NCI-H524 treated with DMSO at 0.1 percent for 48 hours (cell line): ENCODE results near the gene MYO1E.
"Not testable (repeated sequence)": the region's sequence is repeated elsewhere in the genome, so short reads cannot be mapped to it uniquely, and the experiment has no call there.

Experiments
- DNase-seq: peaks from one replicate; lab custom pipeline; 2025; lab: John Stamatoyannopoulos, UW

MYO1E gene

DNA sequence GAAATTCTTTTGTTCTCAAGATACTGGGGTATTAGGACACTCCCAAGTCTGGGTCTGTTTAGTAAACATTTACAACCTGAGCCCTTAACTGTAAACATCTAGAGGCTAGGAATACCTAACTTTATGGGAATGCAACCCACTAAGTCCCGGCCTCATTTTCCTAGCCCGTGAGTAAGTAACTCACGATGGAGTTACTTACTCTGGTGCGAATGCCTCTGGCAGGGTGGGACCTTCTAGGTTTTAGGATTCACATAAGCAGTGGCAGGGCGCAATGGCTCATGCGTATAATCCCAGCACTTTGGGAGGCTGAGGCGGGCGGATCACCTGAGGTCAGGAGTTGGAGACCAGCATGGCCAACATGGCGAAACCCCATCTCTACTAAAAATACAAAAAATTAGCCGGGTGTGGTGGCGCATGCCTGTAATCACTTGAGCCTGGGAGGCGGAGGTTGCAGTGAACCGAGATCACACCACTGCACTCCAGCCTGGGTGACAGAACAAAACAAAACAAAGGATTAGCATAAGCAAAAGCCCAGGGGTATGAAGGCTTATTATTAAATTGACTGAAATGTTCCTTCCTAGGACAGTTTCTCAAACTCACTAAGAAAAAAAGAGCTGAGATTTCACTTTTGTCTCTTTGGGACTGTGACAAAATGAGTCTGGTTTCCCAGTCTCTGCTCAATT is 14.7 kb upstream of the MYO1E start:
- DNase-seq, result not testable (repeated sequence)

DNA sequence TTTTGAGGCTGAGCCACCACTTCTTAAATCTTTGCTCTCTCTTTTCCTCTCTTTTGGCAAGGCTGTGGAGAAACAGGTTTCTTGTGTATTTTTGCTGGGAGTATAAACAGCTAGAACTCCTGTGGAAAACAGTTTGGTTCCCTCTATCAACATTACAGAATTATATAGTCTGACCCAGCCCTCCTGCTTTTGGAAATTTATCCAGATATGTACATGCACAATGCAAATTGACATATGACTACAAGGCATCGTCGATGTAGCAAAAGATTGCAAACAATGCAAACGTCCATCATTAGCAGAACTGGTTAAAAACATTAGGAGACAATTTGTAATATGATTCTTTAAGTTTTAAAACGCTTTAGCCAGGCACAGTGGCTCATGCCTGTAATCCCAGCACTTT is 12.5 kb upstream of the MYO1E start:
- DNase-seq, result no peak

DNA sequence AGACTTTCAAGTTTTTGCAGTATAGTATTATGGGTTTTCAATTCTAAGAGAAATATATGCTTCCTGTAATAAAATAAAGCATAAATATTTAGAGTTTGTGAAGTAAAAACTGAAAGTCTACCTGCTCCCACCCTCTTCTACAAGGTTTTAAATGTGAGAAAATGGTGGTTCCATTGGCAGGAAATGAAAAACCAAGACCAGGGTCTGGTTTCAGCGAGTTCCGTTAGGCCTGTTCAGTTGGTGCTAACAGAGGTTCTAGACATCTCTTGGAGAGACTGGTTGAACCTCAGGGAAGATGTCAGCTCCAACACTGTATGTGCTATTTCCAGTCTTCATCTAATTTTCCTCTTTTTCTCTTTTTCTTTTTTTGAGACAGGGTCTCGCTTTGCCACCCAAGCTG is 11.8 kb upstream of the MYO1E start:
- no peak for DNase-seq

DNA sequence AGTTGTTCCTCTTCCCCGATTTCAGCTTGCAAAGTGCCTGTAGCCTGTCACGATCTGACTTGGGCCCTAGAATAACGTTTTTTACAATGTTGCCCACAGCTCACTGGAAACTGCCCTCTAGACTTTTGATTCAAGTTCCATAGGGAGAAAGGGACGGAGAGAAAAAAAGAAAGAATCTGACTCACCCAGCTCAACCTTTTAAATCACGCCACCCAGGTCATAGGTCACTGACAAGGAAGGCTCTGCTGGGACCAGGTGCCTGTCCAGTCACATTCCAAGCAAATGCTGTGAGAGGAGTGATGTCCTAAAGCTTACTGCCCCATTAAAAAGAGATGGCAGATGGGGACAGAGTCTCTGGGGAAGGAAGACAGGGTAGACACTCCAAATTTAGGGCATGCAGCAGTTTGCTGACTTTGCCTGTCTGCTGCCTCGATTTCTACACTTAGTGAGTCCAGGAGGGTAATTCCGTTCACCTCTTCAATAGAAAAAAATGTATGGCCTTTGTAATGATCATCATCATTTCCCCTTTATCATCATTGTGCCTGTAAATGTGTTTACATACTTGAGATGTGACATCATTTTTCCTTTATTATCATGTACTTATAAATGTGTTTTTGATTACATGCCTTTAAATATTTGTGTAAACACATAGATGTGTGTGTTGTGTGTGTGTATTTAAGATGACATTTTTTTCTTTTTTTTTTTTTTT is 8.4 kb upstream of the MYO1E start:
- DNase-seq, result no peak

DNA sequence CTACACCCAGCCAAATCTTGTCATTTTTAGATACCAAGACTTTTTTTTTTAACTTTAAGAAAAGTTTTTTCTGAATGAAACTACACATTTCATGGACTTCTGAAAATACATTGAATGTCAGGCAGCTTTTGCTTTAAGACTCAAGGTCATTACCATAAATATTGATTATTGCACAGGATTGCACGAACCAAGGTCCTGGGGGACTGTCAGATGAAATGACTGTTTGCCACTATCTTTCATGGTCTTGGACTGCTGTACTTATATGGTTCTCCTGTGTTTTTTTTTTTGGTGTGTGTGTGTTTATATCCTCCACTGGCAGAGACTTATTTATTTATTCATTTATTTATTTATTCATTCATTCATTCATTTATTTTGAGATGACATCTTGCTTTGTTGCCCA is 6.9 kb upstream of the MYO1E start:
- no peak for DNase-seq

DNA sequence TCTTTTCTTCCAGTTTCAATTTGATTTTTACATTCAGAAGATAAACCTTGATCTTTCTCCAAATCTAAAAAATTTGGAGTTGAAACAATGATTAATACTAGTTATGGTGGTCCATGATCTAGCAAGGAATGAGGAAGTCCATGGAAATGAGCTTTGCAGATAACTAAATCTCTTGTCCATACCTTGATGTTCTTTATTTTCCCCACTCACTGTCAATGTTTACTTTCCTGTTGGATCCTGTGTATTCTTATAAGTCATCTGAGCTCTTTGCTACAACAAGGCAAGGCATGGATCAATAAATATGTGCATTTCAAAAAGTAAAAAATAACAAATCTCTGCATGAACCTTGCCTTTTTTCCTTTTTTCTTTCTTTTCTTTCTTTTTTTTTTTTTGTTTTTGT is 6.2 kb upstream of the MYO1E start:
- no peak for DNase-seq

DNA sequence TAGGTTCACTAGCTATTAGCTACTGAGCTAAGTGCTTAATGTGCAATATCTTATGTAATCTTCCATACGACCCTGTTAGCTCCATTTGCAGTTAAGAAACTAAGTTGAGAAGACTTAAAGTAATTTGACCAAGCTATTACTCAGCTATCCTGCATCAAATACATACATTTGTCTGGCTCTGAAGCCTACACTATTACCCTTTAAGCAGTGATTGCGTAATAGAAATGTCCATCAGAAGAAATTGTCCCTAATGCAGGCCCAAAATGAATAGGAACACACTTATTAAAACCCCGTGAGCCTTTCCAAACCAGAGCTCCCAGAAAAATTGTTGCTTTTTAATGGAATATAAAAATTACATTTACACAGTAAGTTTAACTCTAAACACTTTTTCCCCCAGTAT is 5.3 kb upstream of the MYO1E start:
- no peak for DNase-seq

DNA sequence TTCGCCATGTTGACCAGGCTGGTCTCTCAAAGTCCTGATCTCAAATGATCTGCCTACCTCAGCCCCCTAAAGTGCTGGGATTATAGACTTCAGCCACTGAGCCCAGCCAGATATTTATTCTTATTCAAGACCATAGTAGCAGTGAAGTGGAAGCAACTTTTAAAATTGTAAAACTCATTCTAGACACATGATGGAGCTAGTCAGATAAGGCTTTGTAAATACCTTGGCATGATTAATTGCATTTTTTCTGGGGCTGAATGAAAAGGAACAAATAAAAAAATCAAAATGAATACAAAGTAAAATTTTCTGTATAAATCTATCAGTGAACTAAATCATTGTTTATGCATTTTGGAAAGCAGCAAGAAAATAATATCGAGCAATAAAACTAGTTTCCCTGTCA is 4.1 kb upstream of the MYO1E start:
- no peak for DNase-seq

DNA sequence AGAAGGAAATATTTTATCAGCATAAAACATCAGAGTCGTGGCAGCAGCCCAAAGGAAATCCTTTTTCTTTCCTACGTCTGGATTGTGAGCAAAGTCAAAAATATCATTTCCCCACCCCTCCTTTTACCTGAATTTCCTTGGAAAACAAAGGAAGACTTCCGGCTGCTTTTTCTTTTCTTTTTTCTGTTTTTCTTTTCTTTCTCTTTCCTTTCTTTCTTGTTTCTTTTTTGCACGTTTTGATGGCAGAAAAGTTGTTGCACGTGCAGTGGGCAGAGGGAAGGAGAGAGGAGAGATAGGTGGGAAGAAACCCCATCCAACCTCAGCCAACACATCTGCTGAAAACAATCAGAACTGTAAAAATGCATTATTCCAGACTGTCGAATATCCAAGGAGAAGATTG is 544 bp upstream of the MYO1E start:
- DNase-seq, result no peak

DNA sequence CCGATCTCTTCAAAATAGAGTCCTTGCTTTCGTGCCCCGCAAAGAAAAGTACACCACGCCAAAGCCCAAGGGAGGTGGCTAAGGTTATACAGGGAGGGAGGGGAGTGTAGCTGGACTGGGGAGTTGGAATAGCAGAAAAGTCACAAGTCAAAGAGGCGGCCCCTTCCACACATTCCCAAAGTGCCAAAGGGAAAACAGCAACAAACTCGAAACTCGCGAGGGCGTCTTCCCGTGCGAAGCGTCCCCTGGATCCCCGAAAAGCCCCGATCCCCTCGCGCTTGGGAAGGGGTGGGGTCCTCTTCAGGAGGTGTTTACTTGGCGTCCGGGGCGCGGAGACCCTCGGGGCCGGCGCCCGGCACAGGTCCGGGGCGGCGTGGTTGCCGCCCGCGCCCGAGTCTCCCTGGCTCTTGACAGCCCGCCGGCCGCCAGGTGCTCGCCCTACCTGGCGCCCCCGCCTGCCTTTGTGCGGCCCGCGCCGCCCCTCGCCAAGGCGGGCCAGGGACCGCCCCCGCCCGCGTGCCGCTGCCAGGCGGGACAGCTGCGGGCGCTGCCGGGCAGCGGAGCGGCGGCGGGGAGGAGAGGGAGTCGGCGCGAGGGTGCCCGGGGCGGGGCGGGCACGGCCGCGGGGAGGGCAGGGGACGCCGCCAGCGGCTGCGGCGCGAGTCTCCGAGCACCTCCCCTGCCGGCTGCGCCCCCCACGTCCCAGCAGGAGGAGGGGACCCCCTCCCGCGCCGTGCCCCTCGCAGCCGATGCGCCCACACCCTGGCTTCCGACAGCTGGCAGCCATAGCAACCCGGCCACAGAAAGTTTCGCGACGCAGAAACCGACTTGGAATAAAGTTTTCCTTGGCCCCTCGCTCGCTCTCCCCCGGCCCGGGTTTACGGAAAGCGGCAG is 966 bp downstream of the MYO1E start:
- DNase-seq, result no peak

DNA sequence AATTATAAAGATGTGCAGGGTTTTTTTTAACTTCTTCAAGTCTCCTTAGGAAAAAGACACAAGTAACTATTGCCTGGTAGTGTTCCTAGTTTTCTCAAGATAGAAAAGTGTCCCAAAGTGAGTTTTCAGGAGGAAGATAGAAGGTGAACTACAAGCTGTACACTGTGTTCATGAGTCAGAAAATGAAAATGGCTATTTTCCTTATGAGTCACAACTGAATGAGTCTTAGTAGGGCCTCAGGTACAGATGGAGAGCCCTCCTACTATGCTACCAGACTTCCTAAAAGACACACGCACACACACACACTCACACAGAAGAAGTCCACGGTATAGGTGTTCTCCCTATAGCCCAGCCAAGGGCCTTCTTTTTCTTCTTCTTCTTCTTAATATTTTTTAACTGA is 3.1 kb downstream of the MYO1E start:
- DNase-seq, result no peak

DNA sequence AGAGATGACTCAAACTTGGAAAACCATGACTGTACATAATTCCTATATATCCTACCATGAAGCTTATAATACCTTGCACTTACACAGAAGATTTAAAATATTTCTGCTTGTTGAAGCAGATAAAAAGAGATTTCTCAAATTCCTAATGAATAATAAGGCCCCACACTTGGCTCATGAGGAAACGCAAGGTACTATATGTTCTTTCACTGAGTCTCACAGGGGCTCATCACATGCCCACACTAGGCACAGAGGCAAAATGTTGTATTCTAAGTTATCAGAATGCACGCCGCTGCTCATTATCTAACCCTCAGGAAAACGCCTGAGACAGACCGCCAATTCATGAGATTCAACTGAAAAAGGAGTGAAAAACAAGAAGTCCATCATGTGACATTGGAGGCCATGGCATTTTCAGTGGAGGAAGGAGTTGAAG is 5.6 kb downstream of the MYO1E start:
- no peak for DNase-seq

DNA sequence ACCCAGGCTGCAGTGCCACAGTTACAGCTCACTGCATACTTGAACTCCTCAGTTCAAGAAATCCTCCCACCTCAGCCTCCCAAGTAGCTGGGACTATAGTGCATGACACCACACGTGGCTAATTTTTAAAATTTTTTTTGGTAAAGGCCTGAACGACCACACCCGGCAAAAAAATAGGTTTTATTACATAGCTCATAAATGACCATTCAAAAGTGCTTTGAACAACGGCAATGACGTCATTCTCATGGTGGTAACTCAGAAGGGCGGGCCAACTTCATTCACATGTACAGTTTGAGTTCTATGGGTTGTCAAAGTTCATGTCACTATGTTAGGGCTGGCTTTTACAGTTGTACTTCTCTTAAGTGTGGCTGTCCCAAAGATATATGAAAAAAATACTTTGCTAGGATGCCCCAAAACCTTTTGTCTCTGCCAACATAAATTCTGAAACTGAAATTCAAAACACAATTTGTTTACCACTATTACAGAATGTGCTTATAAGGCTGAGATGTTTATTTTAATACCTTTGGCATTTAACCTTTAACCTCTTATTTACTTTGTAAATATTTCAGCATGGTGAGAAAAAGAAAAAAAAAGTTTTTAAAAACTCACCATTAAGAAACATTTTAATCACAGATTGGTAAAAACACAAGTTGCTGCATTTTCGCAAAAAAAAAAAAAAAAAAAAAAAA is 6.2 kb downstream of the MYO1E start:
- DNase-seq, result no peak

DNA sequence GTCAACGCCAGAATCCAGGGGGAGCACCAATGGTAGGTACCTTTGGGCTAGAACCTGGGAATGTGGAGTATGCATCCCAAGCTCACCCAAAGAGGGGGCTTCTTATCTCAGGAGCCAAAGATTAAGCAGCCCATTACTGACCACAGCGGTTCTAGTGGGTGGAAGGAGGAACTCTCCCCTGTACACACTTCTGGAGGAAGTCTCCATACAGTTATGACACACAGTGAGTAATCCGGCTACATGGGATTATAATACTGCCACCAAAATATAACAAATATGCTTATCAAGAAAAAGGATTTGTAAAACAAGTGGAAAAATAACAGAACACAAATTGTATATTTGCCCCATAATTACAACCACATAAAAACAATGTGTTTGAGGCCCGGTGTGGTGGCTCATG is 8.4 kb downstream of the MYO1E start:
- no peak for DNase-seq

DNA sequence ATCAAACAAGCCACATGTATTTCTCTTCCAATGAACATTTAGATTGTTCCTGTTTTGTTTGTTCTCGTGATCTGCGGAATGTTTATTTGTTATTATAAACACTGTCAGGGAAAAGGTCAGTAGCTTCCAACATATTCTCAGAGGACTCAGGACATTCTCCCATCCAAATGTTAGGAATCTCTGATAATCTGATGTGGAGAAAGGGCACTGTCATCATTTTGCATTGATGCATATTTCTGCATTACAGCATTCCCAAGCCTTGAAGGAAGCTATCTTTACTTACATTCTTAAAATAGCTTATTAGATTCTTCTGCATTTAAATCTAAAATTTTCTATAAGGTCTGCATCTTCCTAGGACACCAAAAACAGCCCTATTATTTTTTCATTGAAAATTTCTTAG is 10.3 kb downstream of the MYO1E start:
- DNase-seq, result no peak

DNA sequence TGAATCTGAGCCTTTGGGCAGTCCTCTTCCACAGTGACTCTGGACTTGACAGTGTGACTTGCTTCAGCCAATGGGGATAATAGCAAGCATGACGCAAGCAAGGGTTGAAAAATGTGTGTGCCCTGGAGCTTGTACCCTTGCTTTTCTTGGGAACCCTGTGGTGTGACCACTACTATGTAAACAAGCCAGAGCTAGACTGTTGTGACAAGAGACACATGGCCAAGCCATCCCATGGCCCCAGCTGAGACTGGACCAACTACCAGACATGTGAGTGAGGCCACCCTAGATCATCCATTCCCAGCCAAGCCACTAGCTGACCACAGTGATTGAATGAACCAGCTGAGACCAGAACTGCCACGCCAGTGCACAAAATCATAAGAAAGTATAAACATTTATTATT is 11.8 kb downstream of the MYO1E start:
- no peak for DNase-seq

DNA sequence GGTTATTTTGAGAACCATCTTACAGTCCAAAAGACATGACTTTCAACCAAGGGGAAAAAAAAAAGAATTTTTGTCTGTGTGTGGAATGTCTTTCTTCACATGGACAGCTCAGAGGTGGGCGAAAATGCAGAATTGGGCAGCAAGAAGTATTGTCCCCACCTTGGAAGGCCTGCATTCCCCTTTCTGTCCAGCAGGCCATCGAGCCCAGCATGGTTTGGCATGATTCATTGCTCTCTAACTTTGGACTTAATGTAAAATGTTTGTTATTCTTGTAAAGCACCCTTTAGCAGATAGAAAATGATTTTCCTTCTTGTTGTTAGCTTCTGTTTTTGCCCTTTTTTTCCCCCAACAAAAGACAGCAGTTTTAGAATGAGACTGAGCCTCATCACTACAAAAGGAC is 12.4 kb downstream of the MYO1E start:
- no peak for DNase-seq

DNA sequence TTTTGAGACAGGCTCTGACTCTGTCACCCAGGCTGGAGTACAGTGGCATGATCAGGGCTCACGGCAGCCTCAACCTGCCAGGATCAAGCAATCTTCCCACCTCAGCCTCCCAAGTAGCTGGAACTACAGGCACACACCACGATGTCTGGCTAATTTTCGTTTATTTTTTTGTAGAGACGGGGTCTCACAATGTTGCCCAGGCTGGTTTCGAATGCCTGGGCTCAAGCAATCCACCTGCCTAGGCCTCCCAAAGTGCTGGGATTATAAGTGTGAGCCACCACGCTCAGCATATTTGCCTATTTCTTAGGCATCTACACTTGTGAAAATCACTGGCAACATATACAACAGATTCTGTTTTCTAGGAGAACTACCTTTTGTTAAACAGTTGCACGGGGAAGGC is 16.9 kb downstream of the MYO1E start:
- no peak for DNase-seq

DNA sequence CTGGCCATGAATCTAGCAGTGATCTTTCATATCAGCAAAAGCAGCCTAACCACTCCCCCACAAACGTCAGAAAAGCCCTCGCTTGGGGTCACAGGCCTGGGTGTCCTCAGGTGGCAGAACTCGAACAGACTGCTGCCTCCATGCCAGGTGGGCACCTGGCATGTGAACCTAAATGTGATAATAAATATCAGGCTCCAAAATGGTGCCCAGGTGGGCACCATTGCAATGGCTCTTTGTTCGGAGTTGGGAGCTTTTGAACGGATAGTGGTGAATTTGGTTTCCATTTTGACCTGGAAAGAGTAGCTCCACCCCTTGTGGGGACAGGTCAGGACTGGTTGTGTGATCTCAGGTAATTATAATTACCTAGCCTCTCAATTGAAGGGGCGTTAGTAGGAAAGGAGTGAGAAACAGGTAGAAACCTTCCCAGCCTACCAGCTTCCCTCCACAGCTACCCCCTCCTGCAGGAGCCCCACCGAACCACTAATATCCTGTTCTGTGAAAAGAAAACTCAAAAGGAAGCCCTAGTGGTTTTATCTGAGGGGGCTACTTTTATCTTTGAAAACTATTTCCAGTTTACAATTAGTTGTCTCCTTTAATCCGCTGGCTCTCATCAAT is 18.1 kb downstream of the MYO1E start:
- no peak for DNase-seq

DNA sequence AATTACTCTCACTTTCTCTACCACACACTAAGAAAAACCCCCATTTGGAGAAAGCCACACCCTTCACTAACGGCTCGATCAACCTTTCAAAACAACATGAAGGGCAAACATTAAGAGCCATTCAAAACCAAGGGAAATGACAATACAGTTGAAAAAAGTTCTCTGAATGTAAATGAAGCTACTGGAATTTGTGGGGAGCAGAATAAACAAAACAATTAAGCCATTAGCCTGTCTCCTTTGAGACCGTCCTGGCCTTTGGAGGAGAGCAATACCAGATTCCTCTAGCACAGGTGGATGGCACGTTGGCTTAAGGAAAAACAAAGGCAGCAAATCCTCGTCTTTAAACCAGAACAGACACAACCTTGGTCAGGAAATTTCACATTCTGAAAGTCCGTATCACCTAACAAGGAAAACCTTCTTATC is 18.7 kb downstream of the MYO1E start:
- no peak for DNase-seq

DNA sequence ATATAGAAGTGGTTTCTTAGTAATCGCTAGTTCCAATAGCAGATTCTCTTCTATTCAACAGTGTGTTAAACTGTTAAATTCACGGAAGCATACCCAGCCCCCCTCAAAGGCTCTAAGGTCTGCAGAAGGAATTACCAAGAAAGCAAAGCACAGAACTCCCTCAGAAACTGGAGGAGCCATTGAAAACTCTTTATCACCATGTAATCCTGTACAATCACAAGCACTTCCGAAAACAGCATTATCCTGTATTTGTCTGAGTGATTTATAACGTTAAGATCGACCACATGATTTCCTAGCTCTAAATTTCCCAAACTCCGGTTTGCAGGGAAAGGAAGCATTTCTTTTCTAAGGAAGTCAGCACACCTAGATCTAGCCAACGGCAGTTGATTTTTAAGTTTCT is 20.0 kb downstream of the MYO1E start:
- no peak for DNase-seq

DNA sequence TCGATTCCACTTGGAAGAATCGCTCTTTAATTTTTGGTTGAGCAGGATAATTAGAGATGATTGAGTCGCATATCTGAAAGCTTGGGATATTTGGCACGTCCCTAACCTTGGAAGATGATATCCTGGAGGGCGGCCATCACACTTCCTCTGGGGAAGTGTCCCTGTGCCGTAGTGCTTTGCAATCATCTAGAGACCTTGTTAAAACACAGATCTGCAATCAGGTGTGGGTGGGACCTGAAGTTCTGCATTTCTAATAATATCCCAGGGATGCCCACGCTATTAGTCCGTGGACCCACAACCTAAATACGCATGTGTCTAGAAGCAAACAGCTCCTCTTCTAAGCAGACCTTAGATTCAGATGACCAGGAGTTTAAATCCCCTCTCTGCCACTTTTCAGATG is 20.5 kb downstream of the MYO1E start:
- DNase-seq, result no peak
